Measurements from ENCODE around the gene RNF222.
A peak's percentile ranks its signal among the peaks of the same experiment; 100 is the strongest.
"Not testable (repeated sequence)": the region's sequence is repeated elsewhere in the genome, so short reads cannot be mapped to it uniquely, and the experiment has no call there.

The RNF222 gene

GRCh38 chr17:8410883-8411238 is 13.2 kb upstream of the RNF222 start:
- no peak for DNase-seq

- DNase-seq: peak; percentile 84
Observed at GRCh38 chr17:8409966-8410882, 12.6 kb upstream of the RNF222 start.

DNA sequence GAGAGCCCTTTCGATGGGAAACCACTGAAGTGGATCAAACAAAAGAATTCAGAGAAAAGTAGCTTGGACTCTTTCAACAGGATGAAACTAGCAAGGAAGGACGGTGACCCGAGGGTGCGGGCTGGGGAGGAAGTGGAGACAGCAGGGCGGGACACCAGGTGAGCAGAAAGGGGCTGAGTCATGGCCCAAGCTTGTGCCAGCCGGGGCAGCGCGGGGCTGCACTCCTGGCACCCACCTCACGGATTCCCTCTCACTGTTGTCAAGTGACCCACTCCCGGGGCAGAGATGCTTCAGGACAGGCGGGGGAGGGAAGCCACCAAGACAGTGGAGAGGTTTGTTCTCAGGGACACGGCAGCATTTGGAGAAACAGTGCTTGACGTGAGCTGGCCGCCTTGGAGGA is 10.7 kb upstream of the RNF222 start:
- no peak for DNase-seq

GRCh38 chr17:8406174-8406573 is 8.5 kb upstream of the RNF222 start:
- no peak for DNase-seq

DNA sequence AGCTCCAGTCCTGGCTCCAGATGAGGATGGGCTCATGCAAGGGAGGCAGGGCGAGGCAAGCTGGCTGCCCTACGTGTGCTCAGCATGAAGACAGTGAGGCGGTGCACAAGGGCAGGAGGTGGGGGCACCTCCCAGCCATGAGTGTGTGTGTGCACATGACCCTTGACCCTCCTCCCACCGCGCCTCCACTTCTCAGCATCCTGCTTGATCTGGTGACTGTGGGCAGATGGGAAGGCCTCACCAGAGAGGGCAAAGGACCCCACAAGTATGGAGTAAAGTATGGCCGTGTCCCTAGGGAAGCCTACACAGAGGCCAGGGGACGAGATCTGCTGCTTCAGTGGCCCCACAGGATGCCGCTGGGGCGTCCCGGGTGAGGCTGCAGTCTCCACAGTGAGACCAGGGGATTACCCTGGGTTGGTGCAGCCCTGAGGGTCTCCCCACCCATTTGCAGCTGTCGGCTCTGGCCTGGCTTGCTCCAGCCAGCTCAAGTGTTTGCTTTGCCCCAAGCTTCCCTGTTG is 7.9 kb upstream of the RNF222 start:
- DNase-seq: no peak

DNA sequence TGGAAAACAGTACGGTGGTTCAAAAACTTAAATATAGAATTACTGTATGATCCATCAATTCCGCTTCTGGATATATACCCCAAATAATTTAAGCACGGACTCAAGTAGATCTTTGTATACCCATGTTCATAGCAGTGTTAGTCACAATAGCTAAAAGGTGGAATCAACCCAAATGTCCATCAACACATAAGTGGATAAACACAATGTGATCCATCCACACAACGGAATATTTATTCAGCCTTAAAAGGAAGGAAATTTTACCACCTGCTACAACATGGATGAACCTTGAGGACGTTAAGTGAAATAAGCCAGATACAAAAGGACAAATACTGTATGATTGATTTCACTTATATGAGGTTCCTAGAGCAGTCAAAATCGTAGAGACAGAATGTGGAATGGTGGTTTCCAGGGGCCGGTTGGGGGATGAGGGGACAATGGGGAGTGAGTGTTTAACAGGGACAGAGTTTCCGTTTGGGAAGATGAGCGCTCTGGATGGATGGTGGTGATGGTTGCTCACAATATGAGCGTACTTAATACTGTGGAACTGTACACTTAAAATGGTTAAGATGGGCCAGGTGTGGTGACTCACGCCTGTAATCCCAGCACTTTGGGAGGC is 5.4 kb upstream of the RNF222 start:
- DNase-seq: no peak

DNA sequence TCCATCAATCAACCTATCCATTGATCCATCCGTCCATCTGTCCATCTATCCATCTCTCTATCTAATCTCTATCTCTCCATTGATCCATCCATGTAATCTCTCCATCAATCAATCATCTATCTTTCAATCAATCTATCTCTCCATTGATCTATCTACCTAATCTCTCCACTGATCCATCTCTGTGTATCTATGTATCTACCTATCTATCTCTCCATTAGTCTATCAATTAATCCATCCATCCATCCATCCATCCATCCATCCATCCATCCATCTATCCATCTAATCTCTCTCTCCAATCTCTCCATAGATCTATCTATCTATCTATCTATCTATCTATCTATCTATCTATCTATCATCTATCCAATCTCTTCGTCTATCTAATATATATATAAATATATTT is 3.5 kb upstream of the RNF222 start:
- no peak for DNase-seq

DNA sequence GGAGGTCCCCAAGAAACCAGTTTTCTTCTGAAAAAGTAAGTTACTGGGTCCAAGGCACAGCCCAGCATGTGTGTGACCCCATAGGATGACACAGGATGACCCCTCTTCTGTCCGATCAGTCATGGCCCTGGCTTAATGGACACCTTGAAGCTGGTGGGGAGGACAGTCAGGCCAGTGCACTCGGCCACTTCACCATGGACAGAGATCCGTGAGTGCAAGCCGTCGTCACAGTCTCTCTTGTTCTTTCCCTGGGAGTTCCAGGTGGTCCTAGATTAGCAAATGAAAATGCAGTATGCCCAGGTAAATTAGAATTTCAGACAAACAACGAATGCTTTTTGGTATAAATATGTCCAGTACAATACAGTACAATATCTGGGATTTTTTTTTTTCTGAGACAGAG is 1.4 kb upstream of the RNF222 start:
- no peak for DNase-seq

- DNase-seq: not testable (repeated sequence)
Observed at GRCh38 chr17:8394497-8394896, 3.1 kb downstream of the RNF222 start.

- no peak for DNase-seq
Observed at GRCh38 chr17:8393470-8394231, 4.0 kb downstream of the RNF222 start.

DNA sequence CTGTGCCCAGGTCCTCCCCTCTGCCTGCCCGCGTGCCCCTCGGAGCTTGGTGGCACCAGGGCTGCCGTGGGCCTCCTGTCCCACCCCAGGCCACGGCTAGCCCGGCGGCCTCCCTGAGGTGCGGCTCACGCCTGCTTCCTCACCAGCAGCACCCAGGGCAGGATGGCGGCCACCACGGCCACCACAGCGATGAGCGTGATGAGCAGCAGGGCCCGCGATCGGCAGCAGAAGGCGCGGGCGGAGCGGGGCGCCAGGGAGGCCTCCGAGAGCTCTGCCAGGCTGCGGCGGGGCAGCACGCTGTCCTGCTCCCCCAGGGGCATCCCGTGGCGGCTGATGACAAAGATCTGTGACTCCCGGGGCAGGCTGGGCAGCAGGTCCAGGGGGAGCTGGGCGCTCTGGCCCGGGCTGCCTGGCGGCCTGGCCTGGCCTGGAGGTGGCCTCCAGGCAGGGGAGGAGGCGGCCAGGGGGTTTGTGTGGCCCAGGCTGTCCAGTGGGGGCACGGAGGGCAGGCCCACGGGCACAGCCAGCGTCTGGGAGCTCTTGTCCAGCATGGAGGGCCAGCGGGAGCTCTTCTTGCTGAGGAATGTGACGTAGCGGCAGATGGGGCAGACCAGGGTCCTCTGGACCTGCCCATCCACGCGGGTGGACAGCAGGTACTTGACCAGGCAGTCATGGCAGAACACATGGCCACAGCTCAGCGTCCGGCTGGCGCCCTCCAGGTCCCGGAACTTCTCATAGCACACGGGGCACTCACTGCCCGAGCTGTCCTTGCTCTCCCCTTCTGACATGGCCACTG is 4.8 kb downstream of the RNF222 start:
- no peak for DNase-seq

DNA sequence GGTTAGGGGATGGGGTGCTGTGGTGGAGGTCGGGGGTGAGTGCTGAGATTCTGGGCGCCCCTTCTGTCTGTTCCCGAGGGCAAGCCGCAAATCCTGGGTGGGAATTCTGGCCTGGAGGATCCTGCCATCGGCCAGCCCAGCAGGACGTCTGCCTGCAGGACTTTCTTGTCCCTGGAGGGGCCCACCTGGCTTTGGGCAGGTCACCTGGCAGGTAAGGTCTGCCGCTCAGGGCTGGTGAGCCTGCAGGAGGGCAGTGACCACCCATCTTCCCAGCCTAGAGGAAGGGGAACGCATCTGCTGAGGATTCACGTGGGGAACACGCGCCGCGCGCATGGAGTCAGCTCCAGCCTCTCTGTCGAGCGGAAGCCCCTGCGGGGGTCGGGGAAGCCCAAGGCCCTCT is 5.4 kb downstream of the RNF222 start:
- no peak for DNase-seq

GRCh38 chr17:8391711-8392110 is 5.9 kb downstream of the RNF222 start:
- peak; percentile 57 for DNase-seq

GRCh38 chr17:8387914-8388651 is 9.5 kb downstream of the RNF222 start:
- DNase-seq: no peak

GRCh38 chr17:8386841-8387240 is 10.8 kb downstream of the RNF222 start:
- no peak for DNase-seq

GRCh38 chr17:8384801-8385378 is 12.7 kb downstream of the RNF222 start:
- DNase-seq: peak; percentile 92

GRCh38 chr17:8383143-8383822 is 14.3 kb downstream of the RNF222 start, which contains the start of gene RPL26:
TSS of gene RPL26 (minus strand) at chr17:8383193. CDS start at chr17:8382310, 883 bp downstream.
- peak; percentile 99 for DNase-seq

DNA sequence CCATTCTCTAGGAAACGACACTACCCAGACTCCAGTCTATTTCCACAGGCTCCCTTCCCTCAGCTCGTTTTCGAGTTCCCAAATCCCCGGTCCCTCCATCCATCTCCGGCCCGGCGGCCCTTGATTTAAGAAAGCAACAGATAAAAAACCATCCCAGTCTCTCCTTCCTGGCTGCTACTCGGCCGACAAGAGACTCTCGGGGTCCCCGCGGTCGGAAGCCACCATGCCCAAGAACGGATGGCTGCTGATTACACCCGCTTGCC is 14.8 kb downstream of the RNF222 start:
- DNase-seq: no peak

DNA sequence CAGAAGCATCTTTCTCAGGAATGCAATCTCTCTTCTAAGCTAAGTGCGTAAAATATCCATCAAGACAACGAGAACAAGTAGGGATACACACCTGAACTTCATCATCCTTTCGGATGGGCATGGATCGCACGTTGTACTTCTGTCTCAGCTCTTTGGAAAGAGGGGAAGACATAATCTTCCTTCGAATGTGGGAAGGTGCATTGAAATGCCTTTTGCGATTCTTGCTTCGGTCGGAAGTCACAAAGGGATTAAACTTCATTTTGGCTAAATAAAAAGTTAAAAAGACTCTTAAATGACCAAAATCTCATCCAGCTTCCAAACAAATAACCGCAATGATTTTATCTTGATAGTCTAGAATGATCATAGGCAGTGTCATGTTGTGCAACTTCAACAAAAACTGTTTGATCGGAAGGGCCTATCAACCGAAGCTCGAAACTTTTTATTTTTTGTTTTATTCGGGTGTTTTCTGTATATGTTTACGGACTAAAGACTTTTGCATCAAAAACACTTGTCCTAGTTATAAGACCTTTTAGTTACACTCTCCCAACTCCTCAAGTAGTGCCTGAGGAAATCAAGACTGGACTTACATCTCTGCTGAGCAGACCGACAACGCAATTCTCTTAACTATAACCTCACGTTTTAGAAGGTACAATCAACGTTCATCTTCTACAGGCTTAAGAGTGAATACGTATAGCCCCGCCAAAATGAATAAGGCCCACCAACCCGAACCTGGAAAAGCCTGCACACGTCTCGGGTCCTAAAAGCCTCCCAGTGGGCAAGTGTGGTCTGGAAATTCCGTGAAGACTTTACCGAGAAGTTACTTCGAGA is 15.4 kb downstream of the RNF222 start:
- no peak for DNase-seq

DNA sequence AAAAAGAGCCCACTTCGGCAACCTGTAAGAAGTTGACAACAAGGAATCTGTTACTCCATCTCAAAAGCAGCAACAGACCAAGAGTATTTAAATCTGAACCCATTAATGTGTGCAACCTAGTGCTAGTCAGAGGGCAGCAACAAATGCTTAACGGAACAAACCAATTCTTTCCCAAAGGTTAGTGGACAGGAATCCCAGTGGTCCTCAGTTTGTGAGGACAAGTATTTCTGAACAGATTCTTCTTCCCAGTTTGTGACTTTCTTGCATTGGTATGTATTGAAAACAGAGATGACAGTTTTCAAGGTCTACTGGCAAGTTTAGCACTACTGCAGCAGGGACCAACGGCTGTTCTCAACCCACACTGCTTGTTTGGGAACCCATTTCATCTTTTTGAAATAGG is 17.6 kb downstream of the RNF222 start:
- no peak for DNase-seq

Data from fibroblast of skin of scalp (primary cell).